Measurements from ENCODE around the gene PRRC1. TPM values are rescaled to one million over a fixed set of nuclear protein-coding genes. Genes with fewer than 3 reads are reported as not detected.
A peak's percentile ranks its signal among the peaks of the same experiment; 100 is the strongest.
"Not testable (repeated sequence)": the region's sequence is repeated elsewhere in the genome, so short reads cannot be mapped to it uniquely, and the experiment has no call there.

The PRRC1 gene
- total RNA-seq, 2 experiments from 2014 or later = 35.8 to 47.1 TPM

DNA sequence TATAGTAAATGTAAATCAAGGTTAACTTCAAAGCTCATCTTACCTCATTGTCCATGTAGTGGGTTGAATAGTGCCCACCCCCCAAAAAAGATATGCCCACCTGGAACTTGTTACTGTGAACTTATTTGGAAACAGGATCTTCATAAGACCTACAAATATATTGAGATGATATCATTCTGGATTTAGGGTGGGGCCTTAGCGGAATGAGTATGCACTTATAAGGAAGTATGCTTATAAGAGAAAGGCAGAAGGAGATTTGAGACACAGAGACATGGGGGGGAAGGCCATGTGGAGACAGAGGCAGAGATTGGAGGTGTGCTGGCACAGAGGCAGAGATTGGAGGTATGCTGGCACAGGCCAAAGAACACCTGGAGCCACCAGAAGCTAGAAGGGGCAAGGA lies 2.6 kb upstream of the PRRC1 start:
- H3K4me1 Mint-ChIP-seq = peaks cover 17% of the 10 kb centered on the region
- ATAC-seq (no peak), DNase-seq (no peak)
- ChIA-PET CTCF (interaction anchor here (0.5 to 1.6 kb wide), 4 partner anchors 11 to 1014 kb away, joined by 3 to 6 read pairs (median 3); no protein-coding TSS in a partner anchor), POLR2A (no interaction called here)
- H3K36me3 Mint-ChIP-seq (ENCODE audit: low read depth) = peaks cover 7% of the 10 kb centered on the region
- peaks cover 6% of the 10 kb centered on the region for H3K27me3 Mint-ChIP-seq
- H3K9me3 Mint-ChIP-seq (ENCODE audit: low read depth) = no peaks in the 10 kb centered on the region
- intact Hi-C loops (cut with DNase I, micrococcal nuclease) = loop anchor here (5.0 kb wide), 3 partner anchors 567 to 1577 kb away; partner anchors contain the start of genes GRAMD2B (in 1 of the 2), ISOC1 (in 1 of the 2) and SLC12A2 (in 1 of the 2)
- no peak overlapping the region for H3K27ac Mint-ChIP-seq
- H3K4me3 Mint-ChIP-seq = no peak overlapping the region

DNA sequence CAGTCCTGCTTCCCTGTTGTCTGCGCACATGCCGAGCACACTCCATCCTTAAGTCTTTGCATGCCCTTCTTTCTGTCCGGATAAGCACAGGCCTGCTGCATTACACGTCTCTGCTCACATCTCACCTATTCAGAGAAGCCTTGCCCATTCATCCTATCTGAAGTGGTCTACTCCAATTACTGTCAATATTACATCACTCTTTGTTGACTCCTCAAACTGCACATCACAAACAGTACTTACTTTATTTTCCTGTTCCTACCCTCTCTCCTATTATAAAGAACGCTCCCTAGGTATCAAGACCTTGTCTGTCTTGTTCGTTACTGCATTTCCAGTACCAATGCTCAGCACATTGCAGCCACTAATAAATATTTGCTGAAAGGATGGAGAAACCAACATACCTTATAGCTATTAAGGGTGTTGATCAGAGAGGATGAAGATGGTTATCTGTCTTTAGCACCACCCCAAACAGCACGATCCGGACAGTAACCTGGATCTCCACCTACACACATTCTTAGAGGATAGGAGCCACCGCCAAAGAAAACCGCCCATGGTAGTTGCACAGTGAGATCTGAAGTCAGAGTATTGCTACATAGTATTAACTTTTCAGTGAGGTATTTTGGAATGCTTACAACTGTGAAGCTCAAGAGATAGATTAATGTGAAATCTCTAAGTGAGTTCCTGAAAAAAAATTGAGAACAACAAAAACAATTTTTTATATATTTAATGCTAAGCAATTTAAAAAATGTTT lies 1.6 kb upstream of the PRRC1 start:
- DNase-seq (no peak), ATAC-seq (no peak)
- ChIA-PET POLR2A (interaction anchor here (0.7 kb wide), 1 partner anchor 8 kb away, joined by 3 read pairs; no protein-coding TSS in a partner anchor), CTCF (no interaction called here)
- peaks cover 25% of the 10 kb centered on the region for H3K4me1 Mint-ChIP-seq
- H3K27me3 Mint-ChIP-seq = peaks cover 5% of the 10 kb centered on the region
- H3K4me3 Mint-ChIP-seq = no peak overlapping the region
- H3K36me3 Mint-ChIP-seq (ENCODE audit: low read depth) = peaks cover 16% of the 10 kb centered on the region
- intact Hi-C loops (cut with DNase I, micrococcal nuclease) = loop anchor here (2.0 to 5.0 kb wide), 5 partner anchors 285 to 1576 kb away; partner anchors contain the start of genes C5orf63 (in 1 of the 2), GRAMD2B (in 1 of the 2), ISOC1 (in 1 of the 2) and SLC12A2 (in 1 of the 2)
- H3K9me3 Mint-ChIP-seq (ENCODE audit: low read depth) = peaks cover 5% of the 10 kb centered on the region
- no peak overlapping the region for H3K27ac Mint-ChIP-seq

DNA sequence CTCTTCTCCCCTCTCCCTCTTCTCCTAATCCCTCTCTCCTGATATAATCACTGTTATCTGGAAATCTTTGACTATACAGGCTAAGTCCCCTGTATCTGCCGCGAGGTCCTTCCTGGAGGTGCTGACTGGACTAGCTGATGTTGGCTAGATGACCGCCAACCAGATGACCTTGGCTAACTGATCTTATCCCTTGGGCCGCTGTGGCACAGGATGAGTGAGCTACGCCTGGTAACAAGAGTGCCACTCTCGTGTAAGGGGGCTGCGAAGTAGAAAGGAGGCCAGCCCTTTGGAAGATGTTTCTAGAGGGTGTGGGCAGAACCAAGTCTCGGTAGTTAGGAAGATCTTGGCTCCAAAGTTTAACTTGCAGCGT lies 345 bp upstream of the PRRC1 start:
- peak; percentile 37 for ATAC-seq
- intact Hi-C loops (cut with DNase I, micrococcal nuclease) = loop anchor here (1.0 to 5.0 kb wide), 8 partner anchors 286 to 1575 kb away; partner anchors contain the start of genes SLC12A2 (in 2 of the 2), C5orf63 (in 1 of the 2), GRAMD2B (in 1 of the 2) and ISOC1 (in 1 of the 2)
- Mint-ChIP-seq H3K27me3 (no peaks in the 10 kb centered on the region), H3K4me3 (peak overlapping the region; percentile 80), H3K9me3 (ENCODE audit: low read depth) (peaks cover 16% of the 10 kb centered on the region), H3K27ac (peak overlapping the region; percentile 37), H3K4me1 (peaks cover 28% of the 10 kb centered on the region), H3K36me3 (ENCODE audit: low read depth) (peaks cover 26% of the 10 kb centered on the region)
- POLR2A ChIA-PET = interaction anchor here (0.6 to 1.1 kb wide), 2 partner anchors 491 to 705 kb away, joined by 3 read pairs; no protein-coding TSS in a partner anchor
- DNase-seq = no peak
- CTCF ChIA-PET = no interaction called here

DNA sequence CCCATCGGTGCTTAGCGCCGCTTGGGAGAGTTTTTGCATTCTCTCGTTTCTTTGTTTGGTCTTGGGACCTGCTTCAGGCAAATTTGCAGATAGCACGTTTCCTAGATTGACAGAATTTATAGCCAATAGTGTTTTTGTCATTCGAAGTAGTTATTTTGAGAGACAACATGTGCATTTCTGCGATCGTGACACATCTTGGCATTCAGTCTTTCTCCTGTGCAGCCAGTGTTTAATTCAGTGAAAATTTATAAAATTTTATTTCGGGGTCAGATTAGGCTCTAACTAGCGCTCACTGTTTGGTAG lies 830 bp downstream of the PRRC1 start:
- Mint-ChIP-seq H3K4me3 (peak overlapping the region; percentile 80), H3K9me3 (ENCODE audit: low read depth) (peaks cover 16% of the 10 kb centered on the region), H3K27me3 (no peaks in the 10 kb centered on the region), H3K27ac (peak overlapping the region; percentile 77), H3K4me1 (peaks cover 28% of the 10 kb centered on the region), H3K36me3 (ENCODE audit: low read depth) (peaks cover 34% of the 10 kb centered on the region)
- POLR2A ChIA-PET = interaction anchor here (0.6 kb wide), 1 partner anchor 560 kb away, joined by 3 read pairs; no protein-coding TSS in a partner anchor
- intact Hi-C loops (cut with DNase I, micrococcal nuclease) = loop anchor here (5.0 kb wide), 3 partner anchors 564 to 1574 kb away; partner anchors contain the start of genes GRAMD2B (in 1 of the 2), ISOC1 (in 1 of the 2) and SLC12A2 (in 1 of the 2)
- DNase-seq (no peak), ATAC-seq (peak; percentile 7)
- CTCF ChIA-PET = no interaction called here

DNA sequence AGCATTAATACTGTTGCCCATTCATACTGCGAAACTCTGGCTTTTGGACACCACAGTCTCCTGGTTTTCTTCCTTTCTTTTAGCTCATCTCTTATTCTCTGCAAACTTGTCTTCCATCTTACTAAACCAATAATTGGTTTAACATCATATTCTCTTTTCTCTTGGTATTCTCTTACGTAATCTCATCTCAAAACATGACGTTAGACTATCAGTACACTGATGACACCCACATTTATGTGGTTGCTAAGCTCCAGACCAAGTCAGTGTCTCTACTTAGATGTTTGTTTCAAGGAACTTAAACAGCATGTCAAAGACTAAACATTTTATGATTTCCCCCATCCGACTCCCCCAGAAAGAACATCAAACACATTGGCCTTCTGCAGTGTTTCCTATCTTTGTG lies 2.1 kb downstream of the PRRC1 start:
- H3K4me3 Mint-ChIP-seq = peak overlapping the region; percentile 17
- ChIA-PET POLR2A (no interaction called here), CTCF (interaction anchor here (1.0 kb wide), 1 partner anchor 685 kb away, joined by 4 read pairs; no protein-coding TSS in a partner anchor)
- H3K36me3 Mint-ChIP-seq (ENCODE audit: low read depth) = peaks cover 45% of the 10 kb centered on the region
- H3K27ac Mint-ChIP-seq = no peak overlapping the region
- ATAC-seq (no peak), DNase-seq (no peak)
- peaks cover 16% of the 10 kb centered on the region for H3K9me3 Mint-ChIP-seq (ENCODE audit: low read depth)
- H3K27me3 Mint-ChIP-seq = no peaks in the 10 kb centered on the region
- intact Hi-C loops (cut with DNase I, micrococcal nuclease) = loop anchor here (5.0 kb wide), 3 partner anchors 563 to 1573 kb away; partner anchors contain the start of genes GRAMD2B (in 1 of the 2), ISOC1 (in 1 of the 2) and SLC12A2 (in 1 of the 2)
- H3K4me1 Mint-ChIP-seq = peaks cover 28% of the 10 kb centered on the region

DNA sequence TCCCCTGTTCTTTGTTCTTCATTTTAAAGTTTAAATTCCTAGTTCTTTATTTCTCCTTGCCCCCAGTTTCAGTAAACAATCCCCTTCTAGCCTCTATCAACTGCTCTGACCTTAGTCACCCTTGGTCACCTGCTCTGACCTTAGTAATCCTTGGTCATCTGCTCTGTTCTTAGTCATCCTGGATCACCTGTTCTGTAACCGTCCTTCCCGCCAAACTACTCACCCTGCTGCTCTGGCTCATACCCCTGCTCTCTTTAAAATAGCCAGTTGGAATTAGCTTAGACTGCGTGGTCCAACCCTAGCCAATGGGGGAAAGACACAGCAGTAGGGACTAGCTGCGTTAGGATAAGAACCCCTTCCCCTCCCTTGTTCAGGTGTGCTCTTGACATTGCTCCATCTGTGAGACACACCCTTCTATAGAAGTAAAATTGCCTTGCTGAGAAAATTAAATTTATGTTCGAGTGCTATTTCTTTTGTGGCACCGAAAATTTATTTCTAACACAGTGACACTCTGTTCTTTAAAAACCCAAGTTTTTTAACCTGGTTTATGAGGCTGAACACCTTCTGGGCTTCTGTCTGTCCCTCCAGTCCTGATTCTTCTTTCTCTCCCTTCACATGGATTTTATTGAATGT lies 3.8 kb downstream of the PRRC1 start:
- intact Hi-C loops (cut with DNase I, micrococcal nuclease) = no loop called here
- Mint-ChIP-seq H3K36me3 (ENCODE audit: low read depth) (peaks cover 53% of the 10 kb centered on the region), H3K9me3 (ENCODE audit: low read depth) (peaks cover 16% of the 10 kb centered on the region), H3K4me1 (peaks cover 28% of the 10 kb centered on the region), H3K27ac (no peak overlapping the region), H3K4me3 (no peak overlapping the region), H3K27me3 (no peaks in the 10 kb centered on the region)
- CTCF ChIA-PET = interaction anchor here (0.6 to 1.2 kb wide), 2 partner anchors 17 to 124 kb away, joined by 3 read pairs; no protein-coding TSS in a partner anchor
- DNase-seq (no peak), ATAC-seq (no peak)
- POLR2A ChIA-PET = no interaction called here

DNA sequence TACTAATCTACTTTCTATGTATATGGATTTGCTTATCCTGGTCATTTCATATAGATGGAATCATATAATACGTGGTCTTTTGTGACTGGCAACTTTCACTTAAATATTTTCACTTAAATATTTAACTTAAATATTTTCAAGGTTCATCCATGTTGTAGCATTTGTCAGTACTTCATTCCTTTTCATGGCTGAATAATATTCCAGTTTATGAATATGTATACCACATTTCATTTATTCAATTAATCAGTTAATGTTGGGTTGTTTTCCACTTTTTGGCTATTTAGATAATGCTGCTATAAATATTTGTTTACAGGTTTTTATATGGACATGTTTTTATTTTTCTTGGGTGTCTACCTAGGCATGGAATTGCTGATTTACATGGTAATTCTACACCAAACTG lies 7.7 kb downstream of the PRRC1 start:
- intact Hi-C loops (cut with DNase I, micrococcal nuclease) = no loop called here
- Mint-ChIP-seq H3K4me3 (no peak overlapping the region), H3K36me3 (ENCODE audit: low read depth) (peaks cover 63% of the 10 kb centered on the region), H3K4me1 (peaks cover 8% of the 10 kb centered on the region), H3K27ac (no peak overlapping the region), H3K27me3 (no peaks in the 10 kb centered on the region), H3K9me3 (ENCODE audit: low read depth) (peaks cover 15% of the 10 kb centered on the region)
- ChIA-PET CTCF (no interaction called here), POLR2A (no interaction called here)
- DNase-seq (no peak), ATAC-seq (no peak)

DNA sequence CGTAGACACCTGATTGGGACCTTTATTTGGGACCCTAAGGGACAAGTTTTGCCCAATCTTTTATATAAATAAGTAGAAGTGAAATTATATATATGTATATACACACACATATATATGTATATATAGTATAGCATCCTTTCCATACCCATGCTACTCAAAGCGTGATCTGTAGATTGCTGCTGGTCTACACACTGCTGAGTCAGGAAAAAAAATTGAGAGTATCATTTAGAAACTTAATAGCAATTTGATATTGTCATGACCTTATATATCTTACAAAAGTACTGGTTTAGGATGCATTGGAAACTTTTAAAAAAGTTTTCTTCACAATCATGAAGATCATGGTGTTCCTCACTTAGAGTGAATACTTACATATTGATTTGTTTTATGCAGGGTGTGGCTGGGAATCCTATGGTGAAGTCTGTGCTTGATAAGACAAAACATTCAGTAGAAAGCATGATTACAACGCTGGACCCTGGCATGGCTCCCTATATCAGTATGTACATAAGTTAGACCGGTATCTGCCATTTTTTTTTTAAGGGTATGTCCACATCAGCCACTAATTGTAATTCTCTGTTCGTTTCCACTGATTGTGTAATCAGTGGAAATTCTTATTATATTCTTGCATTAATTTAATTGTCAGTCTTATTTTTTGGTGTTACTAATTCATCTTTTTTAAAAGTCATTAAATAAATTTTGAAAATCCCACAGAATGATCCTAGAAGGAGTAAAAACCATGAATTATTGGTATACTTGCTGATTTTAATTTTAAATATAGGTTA lies 12.7 kb downstream of the PRRC1 start:
- no peak overlapping the region for H3K27ac Mint-ChIP-seq
- no peaks in the 10 kb centered on the region for H3K27me3 Mint-ChIP-seq
- H3K4me3 Mint-ChIP-seq = no peak overlapping the region
- no peak for ATAC-seq
- no peak for DNase-seq
- H3K36me3 Mint-ChIP-seq (ENCODE audit: low read depth) = peaks cover 44% of the 10 kb centered on the region
- H3K9me3 Mint-ChIP-seq (ENCODE audit: low read depth) = no peaks in the 10 kb centered on the region
- POLR2A ChIA-PET = no interaction called here
- no peaks in the 10 kb centered on the region for H3K4me1 Mint-ChIP-seq
- CTCF ChIA-PET = interaction anchor here (0.7 to 2.2 kb wide), 2 partner anchors 22 to 33 kb away, joined by 4 to 9 read pairs; no protein-coding TSS in a partner anchor
- intact Hi-C loops (cut with DNase I, micrococcal nuclease) = no loop called here

DNA sequence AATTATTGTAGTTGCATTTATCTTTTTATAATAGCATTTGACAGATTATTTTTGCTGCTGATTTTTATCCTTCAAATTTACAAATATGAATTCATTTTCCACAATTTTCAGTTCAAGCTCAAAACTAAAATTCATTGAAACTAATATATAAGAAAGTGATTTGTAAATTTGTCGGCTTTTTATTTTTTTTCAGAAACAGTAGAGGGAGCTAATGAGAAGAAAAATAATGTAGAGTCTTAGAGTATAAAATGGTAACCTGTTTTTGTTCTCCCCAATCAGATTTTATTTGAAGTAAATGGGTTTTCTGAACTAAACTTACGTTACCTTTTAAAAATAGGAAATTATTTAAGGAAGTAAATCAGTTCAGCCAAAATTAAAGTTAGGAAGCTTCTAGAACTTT lies 19.2 kb downstream of the PRRC1 start:
- DNase-seq (no peak), ATAC-seq (no peak)
- Mint-ChIP-seq H3K27ac (no peak overlapping the region), H3K36me3 (ENCODE audit: low read depth) (peaks cover 50% of the 10 kb centered on the region), H3K27me3 (no peaks in the 10 kb centered on the region), H3K9me3 (ENCODE audit: low read depth) (peaks cover 2% of the 10 kb centered on the region), H3K4me1 (no peaks in the 10 kb centered on the region), H3K4me3 (no peak overlapping the region)
- intact Hi-C loops (cut with DNase I, micrococcal nuclease) = no loop called here
- CTCF ChIA-PET = interaction anchor here (0.9 to 2.1 kb wide), 4 partner anchors 10 to 44 kb away, joined by 3 to 7 read pairs (median 4); no protein-coding TSS in a partner anchor
- POLR2A ChIA-PET = no interaction called here

DNA sequence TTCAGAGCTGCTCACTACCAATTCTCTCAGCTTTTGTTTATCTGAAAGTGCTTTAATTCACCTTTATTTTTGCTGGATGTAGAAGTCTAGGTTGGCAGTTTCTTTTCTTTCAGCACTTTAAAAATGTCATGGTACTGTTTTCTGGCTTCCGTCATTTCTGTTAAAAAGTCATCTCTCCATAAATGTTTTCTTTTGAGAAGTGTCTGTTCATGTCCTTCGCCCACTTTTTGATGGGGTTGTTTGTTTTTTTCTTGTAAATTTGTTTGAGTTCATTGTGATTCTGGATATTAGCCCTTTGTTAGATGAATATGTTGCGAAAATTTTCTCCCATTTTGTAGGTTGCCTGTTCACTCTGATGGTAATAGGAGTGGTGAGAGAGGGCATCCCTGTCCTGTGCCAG lies 23.1 kb downstream of the PRRC1 start:
- H3K4me1 Mint-ChIP-seq; H3K4me3 Mint-ChIP-seq; H3K9me3 Mint-ChIP-seq (ENCODE audit: low read depth); POLR2A ChIA-PET; H3K27me3 Mint-ChIP-seq; H3K27ac Mint-ChIP-seq; DNase-seq; CTCF ChIA-PET; intact Hi-C loops (cut with DNase I, micrococcal nuclease); ATAC-seq: not testable (repeated sequence)
- H3K36me3 Mint-ChIP-seq (ENCODE audit: low read depth) = peaks cover 51% of the 10 kb centered on the region

DNA sequence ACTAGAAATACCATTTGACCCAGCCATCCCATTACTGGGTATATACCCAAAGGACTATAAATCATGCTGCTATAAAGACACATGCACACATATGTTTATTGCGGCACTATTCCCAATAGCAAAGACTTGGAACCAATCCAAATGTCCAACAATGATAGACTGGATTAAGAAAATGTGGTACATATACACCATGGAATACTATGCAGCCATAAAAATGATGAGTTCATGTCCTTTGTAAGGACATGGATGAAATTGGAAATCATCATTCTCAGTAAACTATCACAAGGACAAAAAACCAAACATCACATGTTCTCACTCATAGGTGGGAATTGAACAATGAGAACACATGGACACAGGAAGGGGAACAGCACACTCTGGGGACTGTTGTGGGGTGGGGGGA lies 27.8 kb downstream of the PRRC1 start:
- DNase-seq; H3K27ac Mint-ChIP-seq; POLR2A ChIA-PET; H3K27me3 Mint-ChIP-seq; H3K4me1 Mint-ChIP-seq; CTCF ChIA-PET; intact Hi-C loops (cut with DNase I, micrococcal nuclease); H3K4me3 Mint-ChIP-seq; ATAC-seq; H3K9me3 Mint-ChIP-seq (ENCODE audit: low read depth): not testable (repeated sequence)
- H3K36me3 Mint-ChIP-seq (ENCODE audit: low read depth) = peaks cover 46% of the 10 kb centered on the region

All from activated CD4-positive, alpha-beta T cell treated with anti-CD3 and anti-CD28 coated beads for 36 hours (primary cell).